NCI-H82 (cell line): ENCODE measurements around the gene SPACA9.
A peak's percentile ranks its signal among the peaks of the same experiment; 100 is the strongest.

ENCODE experiments used
- DNase-seq: peaks from one replicate; lab custom pipeline; 2025; lab: John Stamatoyannopoulos, UW

SPACA9 gene

DNA sequence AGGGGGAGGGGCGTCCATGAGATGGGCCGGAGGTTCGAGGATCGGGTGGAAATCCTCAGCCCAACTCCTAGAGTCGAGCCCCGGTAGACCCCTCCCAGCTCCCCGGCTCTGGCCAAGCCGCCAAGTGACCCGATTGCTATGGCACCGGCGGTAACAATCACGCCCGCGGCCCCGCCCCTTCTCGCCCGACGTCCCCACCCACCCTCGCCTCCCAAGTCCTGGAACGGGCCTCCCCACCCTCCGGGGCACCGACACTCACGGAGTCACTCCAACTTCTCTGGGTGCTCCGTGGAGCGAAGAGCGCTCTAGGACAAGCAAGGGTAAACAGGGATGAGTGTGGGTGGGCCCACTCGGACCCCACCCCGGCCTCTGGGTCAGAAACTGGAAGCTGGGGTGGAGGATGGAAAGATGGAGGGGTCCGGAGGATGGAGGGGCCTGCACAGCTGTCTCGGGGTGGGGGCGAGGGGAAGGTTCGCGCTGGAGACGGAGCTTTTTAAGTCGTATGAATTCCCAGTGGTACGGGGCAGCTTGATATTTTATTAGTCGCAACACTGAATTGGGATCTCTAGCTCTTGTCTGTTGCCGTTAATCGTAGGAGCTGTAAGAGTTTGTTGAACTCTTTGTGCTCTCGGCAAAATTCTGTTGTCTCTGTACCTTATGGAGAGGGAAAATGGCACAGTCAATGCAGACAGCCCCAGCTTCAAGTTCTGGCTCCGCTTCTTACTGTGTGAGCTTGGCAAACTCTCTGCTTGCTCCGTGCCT is at the start of gene SPACA9:
Gene SPACA9 (plus strand): TSS at position 204 of the 762 bp plus-strand sequence. CDS start 5,050 bp downstream, outside the sequence.
- peak; percentile 62 for DNase-seq

DNA sequence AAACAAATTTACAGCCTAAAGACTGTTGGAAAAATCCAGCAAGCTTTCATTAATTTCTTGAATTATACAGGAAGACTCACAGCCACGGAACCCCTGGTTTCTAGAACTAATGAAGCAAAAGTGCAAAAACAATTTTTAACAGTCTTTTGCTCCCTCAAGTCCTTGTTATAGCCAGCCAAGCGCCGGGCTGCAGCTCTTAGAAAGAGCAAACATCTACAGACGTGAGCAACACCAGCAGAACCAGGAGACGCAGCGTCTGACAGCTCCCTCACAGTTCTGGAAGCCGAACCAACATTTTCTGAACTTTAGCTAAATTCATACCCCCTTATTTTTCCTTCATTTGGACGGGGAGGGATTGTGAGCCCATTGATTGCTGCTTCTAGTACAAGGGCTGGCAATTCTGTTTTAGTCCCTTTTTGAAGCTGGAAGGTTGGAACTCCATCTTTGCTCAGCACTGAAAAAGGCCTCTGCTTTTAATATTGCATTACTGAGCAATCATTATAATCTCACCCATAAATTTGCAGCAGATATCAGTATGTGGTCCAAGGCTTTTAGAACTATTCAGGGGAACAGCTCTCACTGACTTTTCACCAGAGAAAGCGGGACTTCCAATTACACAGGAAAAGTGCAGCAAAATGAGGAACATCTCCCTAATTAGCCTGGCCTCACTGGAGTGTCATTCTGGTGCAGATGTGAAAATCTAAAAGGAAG is 46.4 kb upstream of the SPACA9 start:
- no peak for DNase-seq

DNA sequence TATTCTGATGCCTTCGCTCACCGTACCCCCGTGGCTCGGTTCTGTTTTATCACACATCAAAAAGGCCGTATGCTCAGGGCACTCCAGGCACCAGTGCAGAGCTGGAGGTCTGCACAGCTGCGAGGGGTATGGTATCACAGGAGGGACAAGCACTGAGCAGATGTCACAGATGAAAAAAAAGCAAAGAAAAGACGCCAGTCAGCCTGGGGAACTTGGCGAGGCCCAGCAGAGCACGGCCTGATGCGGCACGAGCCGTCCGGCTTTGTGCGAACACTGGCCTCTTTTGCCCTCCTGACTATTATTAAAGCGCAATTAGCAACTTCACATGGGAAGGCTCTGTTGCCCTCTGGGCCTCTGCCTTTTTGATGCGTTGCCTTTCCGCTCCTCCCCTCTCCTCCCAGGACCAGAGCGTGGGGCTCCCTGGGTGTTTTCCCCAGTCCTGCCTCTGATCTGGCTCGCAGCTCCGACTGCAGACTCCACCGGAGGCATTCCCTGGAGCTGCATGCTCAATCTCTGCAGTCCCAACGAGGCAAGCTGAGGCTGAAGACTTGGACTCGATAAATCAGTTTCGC is 45.1 kb upstream of the SPACA9 start:
- DNase-seq: peak; percentile 20

DNA sequence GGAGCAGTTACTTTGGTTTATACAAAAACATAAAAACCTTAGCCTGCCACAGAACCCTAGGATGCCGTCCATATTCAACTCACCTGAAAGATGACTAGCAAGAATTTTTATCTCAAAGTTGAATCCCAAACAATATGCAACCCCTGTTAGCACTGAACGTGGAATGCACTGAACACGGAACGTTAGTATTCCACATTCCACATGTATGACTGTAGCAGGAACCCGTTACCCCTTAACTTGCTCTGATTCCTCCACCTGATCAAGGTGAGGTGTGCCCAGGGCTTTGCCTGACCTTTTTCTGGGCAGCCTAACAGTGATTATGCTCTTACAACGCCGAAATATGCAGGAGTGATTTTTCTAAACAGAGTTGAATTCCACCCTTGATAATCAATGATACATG is 44.4 kb upstream of the SPACA9 start:
- no peak for DNase-seq

DNA sequence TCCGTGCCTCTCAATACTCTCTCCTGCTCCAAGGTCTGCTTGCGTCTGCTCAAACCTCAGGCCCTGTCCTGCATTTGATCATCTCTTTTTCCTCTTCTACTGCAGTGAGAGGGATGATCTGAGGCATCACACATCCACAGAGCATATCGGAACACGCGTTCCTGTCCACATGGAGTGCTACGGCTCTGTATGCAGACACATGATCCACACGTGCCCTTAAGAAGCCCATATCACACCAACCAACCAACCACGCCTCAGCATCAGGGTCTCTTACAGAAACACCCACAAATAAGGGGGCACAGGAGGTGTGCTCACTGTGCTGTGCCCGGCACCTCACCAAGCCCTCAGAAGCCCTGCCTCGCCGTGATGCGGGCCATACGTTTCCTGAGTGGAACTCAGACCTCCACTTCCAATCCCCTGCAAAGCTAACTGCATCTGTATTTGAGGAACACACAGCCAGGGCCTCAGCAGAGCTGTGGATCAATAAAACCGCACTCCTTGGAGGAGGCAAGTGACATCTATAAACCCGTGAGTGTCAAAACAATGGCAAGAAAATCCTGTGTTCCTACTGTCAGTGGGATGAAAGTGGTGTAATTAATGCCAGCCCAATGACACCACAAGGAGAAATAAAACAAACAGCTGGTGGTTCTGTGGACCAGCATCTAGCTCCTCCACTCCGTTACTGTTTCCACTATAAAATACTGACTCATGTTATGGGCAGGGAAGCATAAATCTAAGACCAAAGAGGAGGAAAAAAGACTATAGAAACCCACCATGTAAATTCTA is 41.0 kb upstream of the SPACA9 start:
- no peak for DNase-seq

DNA sequence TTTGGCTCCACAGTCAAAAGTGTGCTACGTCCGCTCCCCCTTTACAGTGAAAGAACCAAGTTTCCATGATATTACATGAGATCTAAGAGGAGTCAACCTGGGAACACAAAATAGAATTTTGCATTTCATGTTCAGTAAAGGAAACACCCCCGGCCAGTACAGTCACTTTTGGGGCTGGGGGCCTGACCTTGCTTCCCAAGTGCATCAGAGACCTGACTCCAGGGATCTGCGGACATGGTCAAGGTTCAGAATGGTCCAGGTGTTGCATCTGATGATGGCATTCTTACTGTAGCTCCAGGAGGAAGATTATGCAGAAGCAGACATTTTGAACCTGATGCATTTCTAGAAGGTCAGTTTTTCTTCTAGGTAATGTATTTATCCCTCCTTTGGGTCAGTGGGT is 40.4 kb upstream of the SPACA9 start:
- DNase-seq: no peak

DNA sequence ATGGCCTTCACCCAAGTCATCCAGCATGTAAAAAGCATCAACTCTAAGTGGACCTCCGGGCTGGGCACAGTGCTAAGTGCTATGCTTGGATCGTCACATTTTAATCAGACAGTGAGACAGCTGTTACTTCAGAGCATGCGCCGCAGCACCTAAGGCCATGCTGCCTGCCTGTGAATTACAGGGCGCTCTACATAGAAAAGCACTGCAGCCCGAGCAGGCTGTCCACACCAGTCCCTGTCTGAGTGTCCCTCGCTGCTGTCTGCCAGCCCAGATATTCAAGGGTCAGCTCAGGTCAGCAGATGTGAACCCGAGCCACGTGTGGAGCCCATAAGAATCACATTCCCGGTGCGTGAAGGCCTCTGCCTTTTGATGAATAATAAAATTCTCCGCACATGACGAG is 37.7 kb upstream of the SPACA9 start:
- peak; percentile 28 for DNase-seq

DNA sequence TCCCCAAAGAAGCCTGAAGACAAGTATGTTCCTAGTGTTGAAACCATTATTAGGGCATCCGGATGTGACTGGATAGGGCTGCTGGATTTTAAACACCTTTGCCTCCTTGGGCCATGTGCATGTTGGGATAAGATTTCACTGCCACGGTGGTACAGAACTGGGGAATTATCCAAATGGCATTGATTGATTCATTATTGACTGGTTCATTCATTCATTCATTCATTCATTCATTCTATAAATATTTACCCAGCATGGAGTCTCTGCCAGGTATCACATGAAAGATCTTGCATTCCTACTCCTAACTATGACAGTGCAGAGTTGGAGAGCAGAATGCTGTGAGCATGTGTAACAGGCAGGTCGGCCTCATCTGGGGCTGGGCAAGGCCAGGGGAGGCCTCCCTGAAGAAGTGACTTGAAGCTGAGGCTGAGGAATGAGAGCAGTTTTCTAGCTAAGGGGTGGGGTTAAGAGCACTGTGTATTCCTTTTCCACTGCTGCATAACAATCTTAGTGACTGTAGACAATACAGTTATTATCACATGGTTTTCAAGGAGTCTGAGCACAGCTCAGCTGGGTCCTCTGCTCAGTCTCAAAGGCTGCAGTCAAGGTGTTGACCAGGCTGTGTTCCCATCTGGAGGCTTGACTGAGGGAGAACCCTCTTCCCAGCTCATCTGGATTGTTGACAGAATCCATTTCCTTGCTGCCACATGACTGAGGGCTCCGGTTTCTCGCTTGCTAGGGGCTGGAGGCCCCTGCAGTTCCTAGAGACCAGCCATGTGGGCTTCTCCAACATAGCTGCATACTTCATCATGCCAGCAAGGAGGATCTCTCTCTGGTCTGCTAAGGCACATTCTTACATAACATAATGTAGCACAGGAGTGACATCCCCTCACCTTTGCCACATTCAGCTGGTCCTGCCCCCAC is 36.3 kb upstream of the SPACA9 start:
- no peak for DNase-seq

DNA sequence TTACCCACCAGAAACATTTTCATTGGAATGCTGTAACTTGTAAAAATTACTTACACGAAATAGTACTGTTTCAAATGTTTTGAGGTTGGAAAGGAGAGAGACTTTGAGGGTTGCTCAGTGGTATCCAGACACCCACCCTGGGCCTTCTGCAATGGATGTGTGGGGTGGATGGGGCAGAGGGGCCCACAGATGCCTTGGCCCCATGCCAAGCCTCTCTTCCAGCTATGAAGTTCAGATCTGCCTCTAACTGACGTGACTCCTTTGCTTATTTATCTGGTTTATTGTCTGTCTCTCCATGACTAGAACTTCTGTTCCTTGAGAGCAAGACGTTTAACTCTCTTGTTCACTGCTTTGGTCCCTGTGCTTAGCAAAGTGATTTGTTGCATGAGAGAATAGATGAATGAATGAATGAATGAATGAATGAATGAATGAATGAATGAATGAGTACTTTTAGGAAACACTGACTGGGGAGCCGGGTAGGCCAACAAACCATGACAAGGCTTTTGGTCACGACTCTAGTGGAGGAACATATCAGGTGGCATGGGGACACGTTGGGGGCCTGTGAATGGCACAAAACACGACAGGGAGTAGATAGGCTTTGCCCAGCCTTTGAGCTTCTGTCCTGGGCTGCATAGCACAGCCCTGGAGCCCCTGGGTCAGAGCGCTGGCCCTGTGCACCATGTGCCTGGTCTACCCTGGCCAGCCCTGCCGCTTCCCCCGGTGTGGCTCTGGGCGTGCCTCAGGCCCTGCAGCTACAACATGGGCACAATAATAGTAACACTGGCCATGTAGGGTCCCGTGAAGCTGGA is 32.4 kb upstream of the SPACA9 start:
- no peak for DNase-seq

DNA sequence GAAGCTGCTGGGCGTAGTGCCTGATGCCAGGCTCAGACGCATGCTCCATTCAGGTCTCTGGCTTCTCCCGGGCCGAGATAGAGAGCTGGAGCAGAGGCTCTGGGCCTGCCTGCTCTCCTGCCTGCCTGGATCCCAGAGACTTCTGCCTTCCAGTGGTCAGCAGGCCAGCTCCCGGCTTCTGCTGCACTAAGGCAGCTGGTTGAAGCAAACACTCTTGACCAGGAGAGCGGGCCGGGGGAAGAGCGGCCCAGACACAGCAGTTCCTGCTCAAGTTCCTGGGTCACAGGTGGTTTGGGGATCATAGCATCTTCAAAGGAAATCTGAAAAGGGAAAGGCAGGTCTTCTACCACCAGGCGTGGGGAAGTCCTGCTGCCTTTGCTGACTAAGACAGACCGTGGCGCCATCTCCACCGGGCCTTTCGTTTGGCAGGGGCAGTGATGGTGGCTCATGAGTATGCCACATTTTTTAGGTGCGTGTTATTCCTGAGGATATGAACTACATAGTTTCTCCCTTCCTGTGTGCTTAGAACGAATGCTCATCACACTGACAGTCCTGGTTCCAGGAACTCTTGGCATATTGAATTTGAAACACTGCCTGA is 31.7 kb upstream of the SPACA9 start:
- DNase-seq: no peak

DNA sequence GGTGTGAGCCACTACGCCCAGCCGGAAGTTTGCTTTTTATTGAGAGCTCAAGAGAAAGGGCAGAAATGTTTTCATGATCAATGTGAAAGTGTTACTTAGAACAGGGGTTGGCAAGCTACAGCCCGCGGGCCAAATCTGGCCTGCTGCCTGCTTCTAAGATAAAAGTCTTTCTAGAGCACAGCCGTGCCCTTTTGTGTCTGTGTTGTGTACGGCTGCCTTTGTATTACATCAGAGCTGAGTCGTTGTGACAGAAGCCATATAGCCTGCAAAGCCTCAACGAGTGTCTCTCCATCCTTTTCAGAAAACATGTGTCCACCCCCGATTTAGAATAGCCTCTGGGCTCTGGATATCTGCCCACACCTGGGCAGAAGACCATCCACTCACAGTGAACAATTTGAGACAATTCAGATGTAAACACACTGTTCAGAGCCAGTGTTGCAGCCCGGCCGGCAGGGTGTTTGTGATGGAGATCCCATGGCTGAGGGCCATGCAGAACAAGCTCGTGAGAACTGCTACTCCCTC is 29.5 kb upstream of the SPACA9 start:
- no peak for DNase-seq

DNA sequence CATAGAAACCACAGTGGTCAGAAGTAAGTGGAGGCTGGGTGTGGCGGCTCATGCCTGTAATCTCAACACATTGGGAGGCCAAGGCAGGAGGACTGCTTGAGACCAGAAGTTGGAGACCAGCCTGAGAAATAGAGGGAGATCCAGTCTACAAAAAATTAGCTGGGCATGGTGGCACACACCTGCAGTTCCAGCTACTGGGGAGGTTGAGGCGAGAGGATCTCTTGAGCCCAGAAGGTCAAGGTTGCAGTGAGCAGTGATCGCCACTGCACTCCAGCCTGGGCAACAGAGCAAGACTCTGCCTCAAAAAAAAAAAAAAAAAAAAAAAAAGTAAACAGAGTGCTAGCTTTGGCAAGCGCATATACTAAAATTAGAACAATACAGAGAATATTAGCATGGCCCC is 25.2 kb upstream of the SPACA9 start:
- no peak for DNase-seq

DNA sequence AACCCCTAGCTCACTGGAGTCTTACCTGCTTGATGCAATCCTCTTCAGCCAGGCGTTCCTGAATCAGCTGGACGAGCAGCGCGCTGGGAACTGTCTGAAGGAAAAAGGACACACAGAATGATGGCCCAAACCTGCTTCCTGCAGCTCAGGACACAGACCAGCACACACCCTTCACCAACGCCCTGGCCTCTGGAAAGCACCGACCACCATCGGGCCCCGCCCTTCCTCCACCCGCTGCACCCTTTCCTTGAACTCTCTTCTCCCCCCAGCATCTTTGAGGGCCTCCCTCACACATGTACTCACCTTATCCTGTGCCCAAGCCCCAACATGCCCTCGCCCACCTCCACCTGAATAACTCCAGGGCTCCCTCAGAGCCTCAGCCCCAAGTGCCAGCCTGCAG is 23.9 kb upstream of the SPACA9 start:
- DNase-seq: no peak

DNA sequence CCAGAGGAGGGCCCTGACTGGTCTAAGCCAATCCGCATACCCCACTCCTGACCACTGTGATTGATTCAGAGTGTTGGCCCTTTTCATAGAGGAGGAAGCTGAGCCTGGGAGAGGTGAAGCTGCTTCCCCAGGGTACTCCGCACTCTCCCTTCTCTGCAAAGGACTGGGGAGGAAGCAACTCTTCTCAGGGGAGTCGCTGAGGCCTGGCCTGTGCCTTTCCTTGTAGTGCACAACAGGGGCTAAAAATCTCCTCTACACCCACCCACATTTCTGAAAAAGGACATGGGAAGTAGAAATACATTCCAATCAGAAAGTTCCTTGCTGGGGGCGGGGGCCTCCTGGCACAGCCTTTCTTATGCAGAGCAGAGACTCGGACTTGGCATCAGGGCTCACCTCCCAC is 22.8 kb upstream of the SPACA9 start:
- no peak for DNase-seq

DNA sequence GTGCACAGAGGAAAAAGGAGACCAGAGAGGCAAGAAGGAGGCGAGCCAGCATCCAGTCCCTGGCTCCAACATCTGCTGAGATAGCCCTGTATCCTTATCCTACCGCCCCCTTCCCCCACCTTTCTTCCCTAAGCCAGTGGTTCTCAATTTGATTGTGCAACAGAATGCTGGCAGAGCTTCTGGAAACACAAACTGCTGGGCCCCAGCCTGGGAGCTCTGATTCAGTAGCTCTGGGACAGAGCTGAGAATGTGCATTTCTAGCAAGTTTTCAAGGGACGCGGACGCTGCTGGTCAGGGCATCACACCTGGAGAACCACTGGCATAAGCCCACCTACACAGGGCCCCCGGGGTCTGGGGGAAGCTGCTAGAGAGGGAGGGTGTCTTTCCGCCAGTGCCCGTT is 21.7 kb upstream of the SPACA9 start:
- DNase-seq: no peak

DNA sequence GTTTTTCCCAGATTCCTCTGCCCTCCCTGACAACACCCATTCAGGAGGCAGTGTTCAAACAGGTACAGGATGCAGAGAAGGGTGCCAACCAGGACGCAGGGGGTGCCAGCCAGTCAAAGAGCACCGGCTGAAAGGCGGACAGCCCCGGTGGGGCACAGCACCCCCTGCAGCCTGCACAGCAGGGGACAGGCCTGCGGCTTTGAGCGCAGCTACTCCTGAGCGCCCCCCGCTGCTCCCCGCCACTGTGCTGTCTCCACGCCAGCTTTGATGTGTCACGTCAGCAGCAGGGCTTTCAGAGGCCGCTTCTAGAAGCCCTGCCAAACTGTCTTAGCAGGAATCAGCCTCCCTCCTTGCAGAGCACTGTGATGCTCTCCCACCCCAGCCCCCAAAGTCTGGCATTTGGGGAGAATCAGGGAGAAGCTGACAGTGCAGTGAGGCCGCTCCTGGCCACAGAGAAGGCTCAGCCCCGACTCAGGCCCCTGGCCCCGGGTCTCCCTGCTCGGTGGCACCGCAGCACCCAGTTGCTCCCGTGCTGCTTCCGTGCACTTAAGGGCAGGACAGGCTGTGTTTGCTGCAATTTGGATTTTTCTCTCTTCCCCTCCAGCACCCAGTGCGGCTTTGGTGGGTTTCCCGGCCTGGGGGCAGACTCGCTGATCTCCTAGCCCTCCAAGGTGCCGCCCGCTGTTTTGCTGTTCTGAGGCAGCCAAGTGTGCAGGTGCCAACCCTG is 20.9 kb upstream of the SPACA9 start:
- peak; percentile 18 for DNase-seq

DNA sequence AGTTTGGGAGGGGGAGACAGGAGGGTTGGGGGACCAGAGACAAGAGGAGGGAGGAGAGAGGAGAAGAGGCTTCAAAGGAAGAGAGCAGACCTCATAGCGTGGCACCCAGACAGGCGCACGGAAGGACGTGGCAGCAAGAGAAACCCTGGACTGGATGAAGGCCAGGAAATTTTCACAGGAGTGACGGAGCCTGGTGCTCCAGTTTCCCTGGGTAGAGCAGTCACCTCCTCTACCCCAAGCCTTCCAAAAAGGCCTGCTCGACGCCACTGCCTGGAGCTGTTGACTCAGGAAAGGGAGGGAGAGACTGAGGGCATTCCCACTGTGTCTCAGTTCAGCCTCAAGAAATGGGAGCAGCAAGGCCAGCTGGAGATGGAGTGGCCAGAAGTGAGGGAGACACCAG is 19.9 kb upstream of the SPACA9 start:
- DNase-seq: no peak

DNA sequence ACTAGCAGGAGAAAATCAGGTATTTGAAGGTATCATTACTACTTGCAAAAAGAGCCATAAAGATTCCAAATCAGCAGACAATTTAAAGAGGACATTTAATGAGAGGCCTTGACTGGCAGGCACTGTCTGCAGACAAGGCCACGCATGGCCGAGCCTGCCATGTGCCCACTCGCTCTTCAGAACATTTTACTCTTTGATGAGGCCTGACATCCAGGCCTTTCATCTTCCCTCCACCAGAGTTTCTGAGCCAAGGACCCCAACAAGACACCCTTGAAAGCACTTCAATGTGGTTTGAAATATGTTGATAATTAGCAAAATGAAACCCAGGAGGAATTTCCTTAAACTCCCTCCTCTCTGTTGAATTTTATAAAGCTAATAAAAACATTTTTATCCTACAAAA is 17.0 kb upstream of the SPACA9 start:
- no peak for DNase-seq

DNA sequence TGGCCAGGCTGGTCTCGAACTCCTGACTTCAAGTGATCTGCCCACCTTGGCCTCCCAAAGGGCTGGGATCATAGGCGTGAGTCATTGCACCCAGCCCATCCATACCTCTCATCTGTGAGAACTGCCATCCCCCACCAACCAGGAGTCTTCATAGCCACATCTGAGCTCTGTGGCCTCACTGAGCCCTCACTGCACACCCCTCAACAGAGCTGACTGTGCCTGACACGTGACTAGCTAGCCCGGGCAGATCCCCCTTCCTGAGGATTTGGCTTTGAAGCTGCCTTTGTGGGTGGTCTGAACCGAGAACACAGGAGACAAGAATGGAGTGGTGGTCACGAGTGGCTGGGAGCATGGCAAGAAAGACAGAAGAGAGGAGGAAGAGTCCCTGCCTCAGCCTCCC is 16.2 kb upstream of the SPACA9 start:
- no peak for DNase-seq
